ENCODE results near the gene ASB6. TPM values are rescaled to one million over a fixed set of nuclear protein-coding genes. Genes with fewer than 3 reads are reported as not detected.
"Not testable (repeated sequence)": the region's sequence is repeated elsewhere in the genome, so short reads cannot be mapped to it uniquely, and the experiment has no call there.

The ASB6 gene
- total RNA-seq, 1 donor from 2014 or later: 9.2 TPM

DNA sequence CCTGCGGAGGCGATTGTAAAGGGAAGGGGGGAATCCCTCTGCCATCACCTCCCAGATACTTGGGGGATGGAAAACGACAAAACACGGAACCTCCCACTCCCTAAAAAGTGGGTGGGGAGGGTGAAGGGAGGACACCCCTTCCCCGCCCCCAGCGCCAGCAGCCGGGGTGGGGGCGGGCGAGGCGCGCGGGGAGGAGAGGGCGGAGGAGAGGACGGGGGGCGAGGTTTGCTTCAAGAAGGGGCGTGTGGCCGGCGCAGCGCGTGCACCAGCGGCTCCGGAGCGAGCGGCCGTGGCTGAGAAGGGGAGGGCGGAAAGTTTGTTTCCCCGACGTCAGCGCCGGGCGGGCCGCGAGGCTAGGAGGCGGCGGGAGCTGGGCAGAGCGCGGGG, 23.4 kb upstream of the ASB6 start, which contains the start of gene PRRX2:
TSS of gene PRRX2 (plus strand) at position 259 of the 387 bp plus-strand sequence. CDS start 221 bp downstream, outside the sequence.
- Mint-ChIP-seq H3K27me3 (ENCODE audit: insufficient read depth, low read depth) (peaks cover 33% of the 10 kb centered on the region), H3K4me1 (peaks cover 9% of the 10 kb centered on the region), H3K9me3 (peaks cover 2% of the 10 kb centered on the region), H3K27ac (no peak within 1 kb of the TSS), H3K36me3 (no peaks in the 10 kb centered on the region), H3K4me3 (peak within 1 kb of the TSS; percentile 81)
- no peaks in the 10 kb centered on the region for H3K79me2 ChIP-seq (ENCODE audit: low read depth)
- TF ChIP-seq EZH2phosphoT487 (IDR thresholded peaks at IDR 0.05): peak; percentile 46
- TF ChIP-seq, protein P1, sequence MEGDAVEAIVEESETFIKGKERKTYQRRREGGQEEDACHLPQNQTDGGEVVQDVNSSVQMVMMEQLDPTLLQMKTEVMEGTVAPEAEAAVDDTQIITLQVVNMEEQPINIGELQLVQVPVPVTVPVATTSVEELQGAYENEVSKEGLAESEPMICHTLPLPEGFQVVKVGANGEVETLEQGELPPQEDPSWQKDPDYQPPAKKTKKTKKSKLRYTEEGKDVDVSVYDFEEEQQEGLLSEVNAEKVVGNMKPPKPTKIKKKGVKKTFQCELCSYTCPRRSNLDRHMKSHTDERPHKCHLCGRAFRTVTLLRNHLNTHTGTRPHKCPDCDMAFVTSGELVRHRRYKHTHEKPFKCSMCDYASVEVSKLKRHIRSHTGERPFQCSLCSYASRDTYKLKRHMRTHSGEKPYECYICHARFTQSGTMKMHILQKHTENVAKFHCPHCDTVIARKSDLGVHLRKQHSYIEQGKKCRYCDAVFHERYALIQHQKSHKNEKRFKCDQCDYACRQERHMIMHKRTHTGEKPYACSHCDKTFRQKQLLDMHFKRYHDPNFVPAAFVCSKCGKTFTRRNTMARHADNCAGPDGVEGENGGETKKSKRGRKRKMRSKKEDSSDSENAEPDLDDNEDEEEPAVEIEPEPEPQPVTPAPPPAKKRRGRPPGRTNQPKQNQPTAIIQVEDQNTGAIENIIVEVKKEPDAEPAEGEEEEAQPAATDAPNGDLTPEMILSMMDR (IDR thresholded peaks at IDR 0.05): no peak
- TF ChIP-seq EZH2 (IDR thresholded peaks at IDR 0.05): peak; percentile 55
- peak within 1 kb of the TSS; percentile 49 for H3K4me3 ChIP-seq
- peaks cover 3% of the 10 kb centered on the region for H4K20me1 ChIP-seq (ENCODE audit: low read depth)
- no peak within 1 kb of the TSS for H3K9ac ChIP-seq
- peaks cover 56% of the 10 kb centered on the region for H3K27me3 ChIP-seq
- H3K36me3 ChIP-seq: no peaks in the 10 kb centered on the region
- no peak within 1 kb of the TSS for H3K27ac ChIP-seq
- peak within 1 kb of the TSS; percentile 86 for H3K4me2 ChIP-seq
- H3K9me3 ChIP-seq (ENCODE audit: low read depth): no peaks in the 10 kb centered on the region
- DNase-seq (ENCODE audit: low spot score): peak; percentile 80
- peak within 1 kb of the TSS; percentile 78 for H2AFZ ChIP-seq (replicated peaks)
- peaks cover 10% of the 10 kb centered on the region for H3K4me1 ChIP-seq
- H3F3A ChIP-seq (ENCODE audit: low read depth): peaks cover 41% of the 10 kb centered on the region

DNA sequence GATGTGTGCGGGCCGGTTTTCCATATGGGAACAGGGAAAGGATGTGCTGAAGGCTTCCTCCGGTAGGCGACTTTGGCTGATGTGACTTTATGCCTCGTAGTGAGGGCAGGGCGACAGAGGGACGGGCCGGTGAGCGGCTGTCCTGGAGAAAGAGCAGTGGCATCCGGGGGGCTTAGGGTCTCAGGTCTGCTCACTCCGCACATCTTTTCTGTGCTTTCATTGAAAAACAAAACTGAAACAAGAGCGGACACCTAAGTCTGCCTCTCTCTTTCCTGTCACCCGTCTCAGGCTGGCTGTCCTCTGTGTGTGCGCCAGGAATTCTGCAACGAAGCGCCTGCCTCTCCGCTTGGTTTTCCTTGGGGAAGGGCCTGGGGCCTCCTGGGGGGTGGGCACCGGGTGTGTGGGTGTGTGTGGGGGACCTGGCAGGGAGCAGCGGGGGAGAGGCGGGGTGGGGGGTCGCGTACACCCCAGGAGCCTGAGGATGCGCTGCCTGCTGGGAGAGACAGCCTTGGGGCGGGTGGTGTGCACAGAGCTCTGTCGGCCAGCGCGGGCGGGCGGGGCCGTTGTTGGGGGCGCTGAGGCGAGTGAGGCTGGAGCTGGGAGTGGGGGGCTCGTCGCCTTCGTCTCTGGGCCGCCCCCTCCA, 22.9 kb upstream of the ASB6 start:
- peaks cover 10% of the 10 kb centered on the region for H3K4me1 ChIP-seq
- peaks cover 56% of the 10 kb centered on the region for H3K27me3 ChIP-seq
- Mint-ChIP-seq H3K27me3 (ENCODE audit: insufficient read depth, low read depth) (peaks cover 33% of the 10 kb centered on the region), H3K36me3 (no peaks in the 10 kb centered on the region), H3K9me3 (peaks cover 2% of the 10 kb centered on the region), H3K27ac (no peak overlapping the region), H3K4me1 (peaks cover 7% of the 10 kb centered on the region), H3K4me3 (peak overlapping the region; percentile 81)
- no peak overlapping the region for H3K27ac ChIP-seq
- peak overlapping the region; percentile 78 for H2AFZ ChIP-seq (replicated peaks)
- peak; percentile 55 for DNase-seq (ENCODE audit: low spot score)
- H3K9me3 ChIP-seq (ENCODE audit: low read depth): no peaks in the 10 kb centered on the region
- no peak overlapping the region for H3K9ac ChIP-seq
- peak overlapping the region; percentile 86 for H3K4me2 ChIP-seq
- H3F3A ChIP-seq (ENCODE audit: low read depth): peaks cover 41% of the 10 kb centered on the region
- TF ChIP-seq EZH2 (IDR thresholded peaks at IDR 0.05) (peak; percentile 79), EZH2phosphoT487 (IDR thresholded peaks at IDR 0.05) (peak; percentile 43)
- TF ChIP-seq, protein P1 (IDR thresholded peaks at IDR 0.05): no peak
- peak overlapping the region; percentile 49 for H3K4me3 ChIP-seq
- H3K79me2 ChIP-seq (ENCODE audit: low read depth): no peaks in the 10 kb centered on the region
- peaks cover 3% of the 10 kb centered on the region for H4K20me1 ChIP-seq (ENCODE audit: low read depth)
- no peaks in the 10 kb centered on the region for H3K36me3 ChIP-seq

DNA sequence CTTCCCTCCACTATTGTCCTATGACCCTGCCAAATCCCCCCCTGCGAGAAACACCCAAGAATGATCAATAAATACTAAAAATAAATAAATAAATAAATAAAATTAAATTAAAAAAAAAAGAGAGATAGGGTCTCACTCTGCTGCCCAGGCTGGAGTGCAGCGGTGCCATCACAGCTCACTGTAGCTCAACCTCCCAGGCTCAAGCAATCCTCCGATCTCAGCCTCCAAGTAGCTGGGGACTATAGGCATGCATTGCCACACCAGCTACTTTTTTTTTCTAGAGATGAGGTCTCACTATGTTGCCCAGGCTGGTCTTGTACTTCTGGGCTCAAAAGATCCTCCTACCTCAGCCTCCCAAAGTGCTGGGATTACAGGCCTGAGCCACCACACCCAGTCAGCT, 20.3 kb upstream of the ASB6 start:
- not testable (repeated sequence) for H3K9me3 Mint-ChIP-seq; H3K4me1 ChIP-seq; H2AFZ ChIP-seq (replicated peaks); H4K20me1 ChIP-seq (ENCODE audit: low read depth); H3K4me3 Mint-ChIP-seq; H3K4me2 ChIP-seq; H3K9me3 ChIP-seq (ENCODE audit: low read depth); H3K36me3 ChIP-seq; H3K27ac Mint-ChIP-seq; H3K27ac ChIP-seq; H3K4me1 Mint-ChIP-seq; H3K9ac ChIP-seq; H3K4me3 ChIP-seq; H3K36me3 Mint-ChIP-seq; H3K79me2 ChIP-seq (ENCODE audit: low read depth); DNase-seq (ENCODE audit: low spot score)
- peaks cover 25% of the 10 kb centered on the region for H3K27me3 Mint-ChIP-seq (ENCODE audit: insufficient read depth, low read depth)
- peaks cover 40% of the 10 kb centered on the region for H3F3A ChIP-seq (ENCODE audit: low read depth)
- H3K27me3 ChIP-seq: peaks cover 51% of the 10 kb centered on the region

DNA sequence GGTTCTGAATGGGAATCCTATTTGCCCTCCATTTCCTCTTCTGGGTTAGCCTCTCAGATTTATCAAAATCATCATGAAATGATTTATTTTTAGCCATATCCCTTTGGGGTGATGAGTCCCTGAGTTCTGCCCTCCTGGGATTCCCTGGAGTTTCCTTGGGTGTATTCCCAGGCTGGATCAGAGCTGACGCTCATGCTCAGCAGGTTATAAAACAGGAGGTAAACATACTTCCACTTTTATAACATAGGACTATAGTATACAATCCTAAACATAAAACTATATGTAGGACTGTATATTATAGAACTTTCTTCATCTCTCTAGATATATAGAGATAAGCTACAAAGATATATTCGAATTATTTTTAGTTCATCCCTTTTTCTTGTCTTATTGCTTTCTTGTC, 19.1 kb upstream of the ASB6 start:
- H3K4me1 Mint-ChIP-seq: peaks cover 4% of the 10 kb centered on the region

More for the DNA sequence above, 19.1 kb upstream of the ASB6 start:
- Histone ChIP-seq H3K4me1 (no peaks in the 10 kb centered on the region), H3K79me2 (ENCODE audit: low read depth) (no peaks in the 10 kb centered on the region), H3K4me3 (no peak overlapping the region), H3K27ac (no peak overlapping the region), H2AFZ (replicated peaks) (no peak overlapping the region), H3K4me2 (no peak overlapping the region), H3K9me3 (ENCODE audit: low read depth) (no peaks in the 10 kb centered on the region), H3F3A (ENCODE audit: low read depth) (peaks cover 29% of the 10 kb centered on the region), H3K9ac (no peak overlapping the region), H3K27me3 (peaks cover 39% of the 10 kb centered on the region), H3K36me3 (no peaks in the 10 kb centered on the region), H4K20me1 (ENCODE audit: low read depth) (peaks cover 3% of the 10 kb centered on the region)
- H3K4me3 Mint-ChIP-seq: no peak overlapping the region
- TF ChIP-seq EZH2 (IDR thresholded peaks at IDR 0.05) (no peak), EZH2phosphoT487 (IDR thresholded peaks at IDR 0.05) (no peak)
- TF ChIP-seq, protein P1 (IDR thresholded peaks at IDR 0.05): no peak
- H3K27ac Mint-ChIP-seq: no peak overlapping the region
- H3K36me3 Mint-ChIP-seq: no peaks in the 10 kb centered on the region
- DNase-seq (ENCODE audit: low spot score): no peak
- H3K27me3 Mint-ChIP-seq (ENCODE audit: insufficient read depth, low read depth): peaks cover 23% of the 10 kb centered on the region
- H3K9me3 Mint-ChIP-seq: peaks cover 2% of the 10 kb centered on the region

All from neural progenitor cell (in vitro differentiated cells).